HL-60/S4 (cell line): ENCODE results near the gene GDAP2.

ENCODE experiments used
- in situ Hi-C: fragments of 300-500 bp; cut with MboI; formaldehyde crosslinking; loops from 2 replicates; pipeline ENCODE4 v1.14.3; 2022; ENCODE audit warnings: low sequenced_read_pairs

Gene GDAP2

GRCh38 chr1:117843791-117844190 is 85.6 kb downstream of the GDAP2 start:
- in situ Hi-C loops, result no loop called here

GRCh38 chr1:117842408-117843170 is 86.8 kb downstream of the GDAP2 start:
- in situ Hi-C loops, result no loop called here

DNA sequence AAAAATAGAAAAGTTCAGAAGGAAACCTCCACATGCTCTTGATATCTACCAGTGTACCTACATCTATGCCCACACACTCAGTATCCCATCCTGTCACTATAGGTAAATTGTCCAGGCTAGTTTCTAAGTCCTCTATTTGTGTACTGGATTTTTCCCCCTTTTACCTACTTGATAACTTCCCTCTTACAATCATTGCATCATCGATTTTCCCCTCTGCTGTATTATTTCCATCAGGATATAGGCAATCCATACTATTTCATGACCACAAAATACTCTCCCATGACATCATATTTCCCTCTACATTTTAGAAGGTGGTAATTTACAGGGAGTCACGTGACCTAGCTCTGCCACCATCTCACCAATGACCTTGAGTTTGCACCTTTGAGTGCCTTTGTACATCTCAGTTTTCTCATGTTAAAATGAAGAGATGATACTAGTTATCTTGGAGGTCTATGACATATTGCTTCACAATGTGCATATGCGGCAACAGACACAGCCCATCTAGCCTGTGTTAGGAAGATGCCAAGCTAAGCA is 88.2 kb downstream of the GDAP2 start:
- in situ Hi-C loops, result no loop called here

DNA sequence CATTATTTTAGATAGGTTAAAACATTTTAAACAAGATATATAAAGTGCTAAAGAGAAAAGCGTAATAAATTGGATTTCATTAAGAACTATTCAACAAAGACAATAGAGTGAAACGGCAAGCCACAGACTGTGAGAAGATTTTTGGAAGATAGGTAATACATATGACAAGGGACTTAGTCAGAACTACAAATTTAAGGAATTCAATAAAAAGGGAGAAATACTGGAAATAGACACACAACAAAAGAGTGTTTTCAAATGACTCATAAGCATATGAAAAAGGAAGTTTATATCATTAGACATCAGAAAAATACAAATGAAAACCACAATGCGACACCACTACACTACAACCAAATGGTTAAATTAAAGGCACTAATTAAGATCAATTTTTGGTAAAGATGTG is 90.5 kb downstream of the GDAP2 start:
- in situ Hi-C loops, result no loop called here

DNA sequence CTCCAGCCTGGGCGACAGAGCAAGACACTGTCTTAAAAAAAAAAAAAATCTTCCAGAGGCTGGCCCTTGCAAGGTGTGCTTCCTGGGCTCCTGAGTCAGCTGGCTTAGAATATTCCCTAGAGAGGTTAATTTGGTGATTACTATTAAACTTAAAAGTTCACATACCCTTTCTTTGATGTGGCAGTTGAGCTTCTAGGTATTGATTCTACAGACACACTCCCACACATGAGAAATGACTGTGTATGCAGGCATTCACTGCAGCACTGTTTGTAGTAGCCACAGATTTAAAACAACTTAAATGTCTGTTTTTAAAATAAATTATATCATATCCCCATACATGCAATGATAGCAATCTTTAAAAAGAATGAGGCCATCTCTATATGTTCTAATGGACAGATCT is 93.4 kb downstream of the GDAP2 start:
- in situ Hi-C loops, result no loop called here

- in situ Hi-C loops, result no loop called here
These were observed 95.0 kb downstream of the GDAP2 start for GRCh38 chr1:117834416-117834815.

GRCh38 chr1:117832453-117832852 is 97.0 kb downstream of the GDAP2 start:
- in situ Hi-C loops, result no loop called here

DNA sequence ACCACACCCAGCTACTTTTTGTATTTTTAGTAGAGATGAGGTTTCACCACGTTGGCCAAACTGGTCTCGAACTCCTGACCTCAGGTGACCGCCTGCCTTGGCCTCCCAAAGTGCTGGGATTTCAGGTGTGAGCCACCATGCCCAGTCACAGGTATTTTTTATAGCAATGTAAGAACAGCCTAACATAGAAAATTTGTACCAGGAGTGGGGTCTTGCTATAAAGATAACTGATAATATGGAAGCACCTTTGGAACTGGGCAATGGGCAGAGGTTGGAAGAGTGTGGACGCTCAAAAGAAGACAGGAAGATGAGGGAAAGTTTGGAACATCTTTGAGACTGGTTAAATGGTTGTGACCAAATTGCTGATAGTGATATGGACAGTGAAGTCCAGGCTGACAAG is 99.2 kb downstream of the GDAP2 start:
- in situ Hi-C loops, result no loop called here

DNA sequence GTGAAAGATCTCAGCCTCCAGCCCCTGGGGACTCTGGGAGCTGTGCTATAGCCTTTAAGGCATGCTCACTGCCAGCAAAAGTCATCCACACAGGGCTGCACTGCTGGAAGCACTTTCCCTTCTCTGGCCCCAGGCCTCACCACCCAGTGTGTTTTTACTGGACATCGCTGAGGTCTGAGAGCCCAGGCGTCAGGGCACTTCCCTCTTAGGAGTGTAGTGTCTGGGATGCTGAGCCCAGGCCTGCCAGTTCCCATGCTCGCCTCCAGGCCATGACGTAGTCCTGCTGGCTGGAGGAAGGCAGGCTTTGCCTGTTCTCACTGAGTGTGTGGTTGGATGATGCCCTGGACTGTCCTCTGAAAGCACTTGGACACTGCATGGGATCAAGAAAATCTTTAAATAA is 101.2 kb downstream of the GDAP2 start:
- in situ Hi-C loops, result no loop called here

DNA sequence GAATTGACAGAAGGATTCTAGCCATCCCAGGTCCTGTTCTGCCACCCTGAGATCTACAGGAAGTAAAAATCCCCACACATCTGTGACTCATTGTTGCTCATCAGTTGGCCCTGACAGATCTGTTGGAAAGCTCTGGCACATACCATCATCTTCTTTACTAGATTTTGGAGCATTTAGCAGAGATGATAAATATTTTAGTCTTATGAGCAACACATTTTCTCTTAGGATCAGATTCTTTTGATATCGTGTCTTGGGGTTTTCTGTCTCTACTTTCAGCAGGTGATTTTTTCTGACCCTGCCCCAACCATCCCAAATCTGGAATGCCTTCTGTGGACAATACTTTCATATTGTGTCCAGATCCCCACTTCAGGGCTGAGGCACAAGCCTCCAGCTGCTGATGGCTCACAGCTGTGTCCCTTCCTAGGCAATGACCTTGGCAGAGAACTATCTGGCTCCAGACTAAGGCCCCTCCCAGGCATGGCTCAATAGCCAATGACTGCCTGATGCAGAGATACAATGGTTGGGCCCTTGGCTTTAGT is 102.8 kb downstream of the GDAP2 start:
- in situ Hi-C loops, result no loop called here

GRCh38 chr1:117826119-117826518 is 103.3 kb downstream of the GDAP2 start:
- in situ Hi-C loops, result no loop called here

DNA sequence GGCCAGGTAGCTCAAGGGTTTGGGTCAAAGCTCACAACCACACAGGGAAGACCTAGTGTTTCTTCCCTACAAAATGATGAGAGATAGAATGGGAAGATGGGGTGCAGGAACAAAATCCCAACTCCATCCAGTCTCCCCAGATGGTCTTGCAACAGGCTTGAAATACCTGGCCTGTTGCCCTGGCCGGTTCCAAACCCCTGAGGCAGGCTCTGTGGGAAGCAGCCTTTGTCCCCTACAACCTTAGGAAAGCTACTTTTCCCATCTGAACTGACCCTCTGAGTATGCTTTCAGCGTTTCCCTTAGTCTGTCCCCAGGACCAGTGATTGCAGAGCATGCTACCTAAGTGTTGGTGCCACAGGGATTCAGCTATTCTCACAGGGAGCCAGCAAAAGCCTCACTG is 104.0 kb downstream of the GDAP2 start:
- in situ Hi-C loops, result no loop called here

GRCh38 chr1:117824616-117825015 is 104.8 kb downstream of the GDAP2 start:
- in situ Hi-C loops, result no loop called here

- in situ Hi-C loops, result no loop called here
These were observed 107.5 kb downstream of the GDAP2 start for GRCh38 chr1:117821774-117822482.

DNA sequence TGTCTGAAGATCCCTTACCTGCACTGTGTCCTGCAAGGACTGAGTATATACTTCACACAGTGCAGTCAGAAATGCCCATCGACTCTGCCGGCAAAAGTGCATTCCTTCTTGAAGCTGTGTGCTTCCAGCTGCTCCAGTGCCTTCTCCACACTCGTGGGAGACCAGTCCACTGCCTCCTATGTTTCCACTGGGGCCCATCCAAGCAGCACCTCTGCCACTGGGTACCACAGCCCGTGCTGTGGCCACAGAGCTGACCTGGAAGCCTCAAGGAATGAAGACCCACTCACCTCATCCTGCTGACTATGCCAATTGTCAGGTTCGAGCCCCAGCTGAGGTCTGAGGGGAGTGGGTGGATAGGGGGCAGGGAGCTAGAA is 108.1 kb downstream of the GDAP2 start:
- in situ Hi-C loops, result no loop called here

DNA sequence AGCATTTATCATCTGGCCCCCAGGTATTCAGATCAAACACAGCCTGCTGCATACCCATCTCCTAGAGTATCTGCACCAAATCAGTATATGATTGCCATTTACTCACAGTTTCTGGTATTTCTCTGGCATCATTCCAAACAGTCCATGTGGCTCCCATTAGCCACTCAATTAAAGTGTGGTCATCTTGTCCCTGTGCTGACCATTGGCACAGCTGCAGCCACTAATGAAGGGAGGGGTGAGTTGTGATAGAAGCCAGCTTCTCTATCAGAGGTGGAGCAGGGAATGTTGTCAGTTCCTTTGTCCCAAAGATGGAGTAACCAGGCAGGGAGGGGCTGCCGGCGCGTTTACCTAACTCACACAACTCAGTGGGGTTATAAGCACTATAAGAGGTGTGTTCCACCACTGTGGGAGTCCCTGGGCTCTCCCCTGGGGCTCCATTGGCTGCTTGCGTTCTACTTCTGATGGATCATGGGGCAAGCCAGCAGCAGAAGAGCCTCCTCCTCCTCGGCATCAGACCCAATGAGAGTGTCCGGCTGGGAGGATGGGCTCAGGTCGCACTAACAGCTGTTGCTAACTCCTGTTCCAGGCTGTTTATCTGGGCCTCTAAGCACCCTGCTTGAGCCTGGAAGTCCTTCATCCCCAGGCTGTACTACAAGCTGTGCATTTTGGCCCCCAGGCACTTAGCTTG is 108.6 kb downstream of the GDAP2 start:
- in situ Hi-C loops, result no loop called here

DNA sequence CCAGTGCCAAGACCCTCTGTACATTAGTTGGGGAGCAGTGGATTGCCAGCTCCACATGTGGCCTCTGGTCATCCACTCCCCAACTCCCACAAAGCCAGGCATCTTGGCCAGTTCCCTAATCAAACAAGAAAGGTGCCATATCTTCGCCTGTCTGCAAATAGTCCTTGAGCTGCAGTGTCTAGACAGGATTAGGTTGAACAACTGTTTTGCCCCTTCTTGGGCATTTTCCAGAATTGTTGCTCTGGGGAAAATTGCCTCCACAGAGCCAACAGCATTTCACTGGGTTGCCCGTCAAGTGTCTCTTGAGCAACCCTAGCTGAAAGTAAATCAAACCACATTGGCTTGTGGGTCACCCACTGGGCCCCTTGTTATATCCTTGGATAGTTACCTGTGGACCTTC is 109.3 kb downstream of the GDAP2 start:
- in situ Hi-C loops, result no loop called here

DNA sequence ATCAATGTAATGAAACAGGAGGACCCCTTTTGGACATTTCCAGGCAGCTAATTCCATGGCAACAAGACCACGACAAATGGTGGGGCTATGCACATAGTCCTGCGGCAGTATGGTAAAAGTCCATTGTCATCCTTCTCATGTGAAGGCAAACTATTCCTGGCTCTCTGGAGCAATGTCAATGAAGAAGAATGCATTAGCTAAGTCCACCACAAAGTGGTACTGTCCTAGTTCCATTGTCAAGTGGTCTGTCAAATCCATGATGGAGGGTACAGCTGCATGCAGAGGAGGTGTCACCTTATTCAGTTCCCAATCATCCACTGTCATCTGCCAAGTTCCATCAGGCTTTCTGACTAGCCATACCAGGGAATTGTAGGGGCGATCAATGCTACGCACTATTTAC is 110.1 kb downstream of the GDAP2 start:
- in situ Hi-C loops, result no loop called here

GRCh38 chr1:117818456-117818855 is 111.0 kb downstream of the GDAP2 start:
- in situ Hi-C loops, result no loop called here

DNA sequence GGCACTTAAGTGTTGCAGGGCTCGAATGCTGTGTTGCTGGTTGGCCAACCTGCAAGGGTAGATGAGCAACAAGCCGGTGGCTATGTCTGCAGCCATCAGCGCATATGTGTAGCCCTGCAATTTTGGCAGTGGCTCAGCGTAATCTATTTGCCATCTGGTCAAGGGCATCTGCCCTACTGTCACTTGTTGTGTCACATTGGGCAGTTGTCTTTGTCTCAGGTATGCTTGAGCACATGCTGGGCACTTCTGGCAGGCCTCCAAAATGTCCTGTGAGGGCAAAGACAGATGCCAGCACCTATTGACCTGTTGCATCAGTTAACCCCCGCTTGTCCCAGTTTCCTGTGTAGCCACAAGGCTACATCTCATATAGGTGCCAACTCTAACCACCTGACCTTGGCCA is 111.8 kb downstream of the GDAP2 start:
- in situ Hi-C loops, result no loop called here

DNA sequence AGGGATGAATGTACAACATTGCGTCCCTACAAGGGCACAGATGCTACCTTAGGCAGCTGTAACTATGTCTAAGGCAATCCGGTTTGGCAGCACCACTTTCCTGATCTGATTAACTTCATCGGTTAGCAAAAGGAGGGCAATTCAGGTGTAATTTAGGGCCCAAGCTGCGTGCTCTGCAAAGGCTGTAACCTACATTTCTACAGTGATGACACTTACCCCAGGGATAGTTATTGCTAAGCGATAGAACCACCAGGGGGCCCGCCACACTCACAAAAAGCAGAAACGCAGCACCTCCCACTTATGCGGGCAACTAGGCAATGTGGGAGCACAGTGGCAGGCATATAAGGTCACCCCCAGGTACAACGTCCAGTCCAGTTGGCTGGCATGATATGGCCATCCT is 113.5 kb downstream of the GDAP2 start:
- in situ Hi-C loops, result no loop called here
